Activated B cell treated with CpG ODN at 0.5 μM for 24 hours (primary cell): ENCODE measurements around the gene PLSCR4. TPM values are rescaled to one million over a fixed set of nuclear protein-coding genes. Genes with fewer than 3 reads are reported as not detected.

Source experiments
- ATAC-seq: fragments of 200-7000 bp; cut with Tn5 transposase; one replicate; pipeline ENCODE4 v1.10.0; 2021; ENCODE audit warnings: low read depth, mild to moderate bottlenecking, moderate library complexity
- CTCF ChIA-PET: fragments of 350-600 bp; sonication (Branson Sonifier 250); formaldehyde crosslinking; loops from one replicate; lab custom pipeline; 2021; ENCODE audit warnings: antibody characterized with exemption; lab: Charles Lee
- POLR2A ChIA-PET: fragments of 350-600 bp; sonication (Branson Sonifier 250); formaldehyde crosslinking; loops from one replicate; lab custom pipeline; 2021; ENCODE audit warnings: antibody characterized with exemption; lab: Charles Lee
- DNase-seq: peaks from one replicate; pipeline ENCODE4 v3.0.0; 2022
- H3K27ac Mint-ChIP-seq: one replicate; pipeline ENCODE4 v1.8.0; 2020; ENCODE audit warnings: mixed read lengths
- H3K27me3 Mint-ChIP-seq: one replicate; pipeline ENCODE4 v1.8.0; 2021; ENCODE audit warnings: mixed read lengths
- H3K36me3 Mint-ChIP-seq: one replicate; pipeline ENCODE4 v1.8.0; 2021; ENCODE audit warnings: low read depth, mixed read lengths
- H3K4me1 Mint-ChIP-seq: one replicate; pipeline ENCODE4 v1.8.0; 2021; ENCODE audit warnings: mixed read lengths
- H3K4me3 Mint-ChIP-seq: one replicate; pipeline ENCODE4 v1.8.0; 2020; ENCODE audit warnings: mild to moderate bottlenecking, mixed read lengths
- H3K9me3 Mint-ChIP-seq: one replicate; pipeline ENCODE4 v1.8.0; 2020; ENCODE audit warnings: mixed read lengths
- intact Hi-C: fragments of 100-400 bp; cut with micrococcal nuclease; formaldehyde crosslinking; loops from one replicate; pipeline ENCODE4 v1.15.1; 2024
- total RNA-seq: library from RNA; stranded (reverse); gene quantifications from 2 replicates; pipeline ENCODE4 v1.2.3, GENCODE V29; 2022
- TF ChIP-seq, protein P1 (sequence below): fragments of 200-600 bp; IDR thresholded peaks from one replicate; pipeline ENCODE4 v1.8.0; 2022; ENCODE audit warnings: antibody characterized with exemption, mild to moderate bottlenecking

The PLSCR4 gene
- total RNA-seq, 1 donor from 2014 or later, result not detected

DNA sequence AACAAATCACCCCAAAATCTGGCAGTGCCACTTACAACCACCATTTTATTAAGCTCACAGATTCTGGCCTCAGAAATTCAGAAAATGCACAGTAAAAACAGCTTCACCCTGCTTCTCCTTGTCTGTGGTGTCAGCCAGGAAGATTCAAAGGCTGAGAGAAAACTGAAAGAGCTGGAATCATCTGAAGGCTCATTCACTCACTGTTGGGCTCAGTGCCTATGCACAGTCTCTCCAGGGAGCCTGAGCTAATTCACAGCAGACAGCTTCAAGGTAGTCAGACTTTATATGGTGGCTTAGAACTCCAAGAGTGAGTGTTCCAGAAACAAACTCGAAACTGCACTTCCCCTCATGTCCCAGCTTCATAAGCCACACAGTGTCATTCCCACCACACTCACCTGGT is 73.4 kb downstream of the PLSCR4 start:
- ChIA-PET CTCF (interaction anchor here (1.3 kb wide), 1 partner anchor 12 kb away, joined by 4 read pairs; no protein-coding TSS in a partner anchor), POLR2A (no interaction called here)
- H3K9me3 Mint-ChIP-seq, result no peaks in the 10 kb centered on the region
- H3K4me1 Mint-ChIP-seq, result no peaks in the 10 kb centered on the region
- no peaks in the 10 kb centered on the region for H3K36me3 Mint-ChIP-seq
- H3K27ac Mint-ChIP-seq, result no peak overlapping the region
- H3K4me3 Mint-ChIP-seq, result no peak overlapping the region
- intact Hi-C loops, result no loop called here
- no peak for DNase-seq
- TF ChIP-seq, protein P1, sequence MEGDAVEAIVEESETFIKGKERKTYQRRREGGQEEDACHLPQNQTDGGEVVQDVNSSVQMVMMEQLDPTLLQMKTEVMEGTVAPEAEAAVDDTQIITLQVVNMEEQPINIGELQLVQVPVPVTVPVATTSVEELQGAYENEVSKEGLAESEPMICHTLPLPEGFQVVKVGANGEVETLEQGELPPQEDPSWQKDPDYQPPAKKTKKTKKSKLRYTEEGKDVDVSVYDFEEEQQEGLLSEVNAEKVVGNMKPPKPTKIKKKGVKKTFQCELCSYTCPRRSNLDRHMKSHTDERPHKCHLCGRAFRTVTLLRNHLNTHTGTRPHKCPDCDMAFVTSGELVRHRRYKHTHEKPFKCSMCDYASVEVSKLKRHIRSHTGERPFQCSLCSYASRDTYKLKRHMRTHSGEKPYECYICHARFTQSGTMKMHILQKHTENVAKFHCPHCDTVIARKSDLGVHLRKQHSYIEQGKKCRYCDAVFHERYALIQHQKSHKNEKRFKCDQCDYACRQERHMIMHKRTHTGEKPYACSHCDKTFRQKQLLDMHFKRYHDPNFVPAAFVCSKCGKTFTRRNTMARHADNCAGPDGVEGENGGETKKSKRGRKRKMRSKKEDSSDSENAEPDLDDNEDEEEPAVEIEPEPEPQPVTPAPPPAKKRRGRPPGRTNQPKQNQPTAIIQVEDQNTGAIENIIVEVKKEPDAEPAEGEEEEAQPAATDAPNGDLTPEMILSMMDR, result no peak
- H3K27me3 Mint-ChIP-seq, result peaks cover 6% of the 10 kb centered on the region
- no peak for ATAC-seq

DNA sequence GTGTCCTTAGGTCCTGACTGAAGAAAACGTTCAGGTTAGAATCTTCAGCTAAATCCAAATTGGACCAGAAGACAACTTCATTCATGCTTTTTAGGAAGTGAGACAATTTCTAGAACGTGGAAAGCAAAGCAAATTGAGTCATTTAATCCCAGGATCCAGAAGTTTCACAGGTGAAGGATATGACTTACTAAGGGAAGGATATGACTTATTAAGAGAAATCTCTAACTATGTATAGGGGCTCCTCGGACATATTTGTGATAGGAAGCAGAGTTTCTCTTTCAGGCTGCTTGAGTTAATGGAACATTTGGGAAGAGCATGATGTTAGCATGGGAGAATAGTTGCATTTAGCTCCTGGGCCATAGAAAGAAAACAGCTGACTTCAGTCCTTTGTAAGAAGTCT is 73.8 kb downstream of the PLSCR4 start:
- ChIA-PET POLR2A (no interaction called here), CTCF (interaction anchor here (1.3 kb wide), 1 partner anchor 12 kb away, joined by 4 read pairs; no protein-coding TSS in a partner anchor)
- H3K9me3 Mint-ChIP-seq, result no peaks in the 10 kb centered on the region
- intact Hi-C loops, result no loop called here
- ATAC-seq (no peak), DNase-seq (no peak)
- no peak overlapping the region for H3K4me3 Mint-ChIP-seq
- TF ChIP-seq, protein P1, result no peak
- no peaks in the 10 kb centered on the region for H3K4me1 Mint-ChIP-seq
- H3K27me3 Mint-ChIP-seq, result peaks cover 6% of the 10 kb centered on the region
- H3K36me3 Mint-ChIP-seq, result no peaks in the 10 kb centered on the region
- no peak overlapping the region for H3K27ac Mint-ChIP-seq

DNA sequence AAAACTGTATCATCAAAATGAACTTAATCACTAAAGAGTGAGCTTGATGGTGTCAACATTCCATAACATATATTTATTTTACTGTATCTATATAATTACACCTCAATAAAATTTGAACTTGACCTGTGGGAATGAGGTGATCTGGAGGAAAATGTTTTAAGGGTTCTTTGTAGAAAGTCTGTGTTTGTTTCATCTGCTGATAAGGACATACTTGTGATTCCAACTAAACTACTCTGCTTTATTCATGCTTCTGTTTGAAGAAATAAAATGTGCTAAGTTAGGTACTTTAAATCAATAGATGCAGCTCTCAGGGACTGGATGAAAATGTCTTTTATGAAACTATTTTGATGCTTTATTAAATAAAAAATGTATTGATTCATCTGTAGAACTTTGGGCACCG is 78.3 kb downstream of the PLSCR4 start:
- POLR2A ChIA-PET, result no interaction called here
- H3K27ac Mint-ChIP-seq, result no peak overlapping the region
- DNase-seq (no peak), ATAC-seq (no peak)
- CTCF ChIA-PET, result no interaction called here
- no peak overlapping the region for H3K4me3 Mint-ChIP-seq
- H3K36me3 Mint-ChIP-seq, result no peaks in the 10 kb centered on the region
- no peaks in the 10 kb centered on the region for H3K9me3 Mint-ChIP-seq
- H3K4me1 Mint-ChIP-seq, result no peaks in the 10 kb centered on the region
- intact Hi-C loops, result no loop called here
- H3K27me3 Mint-ChIP-seq, result peaks cover 3% of the 10 kb centered on the region
- TF ChIP-seq, protein P1, result no peak

DNA sequence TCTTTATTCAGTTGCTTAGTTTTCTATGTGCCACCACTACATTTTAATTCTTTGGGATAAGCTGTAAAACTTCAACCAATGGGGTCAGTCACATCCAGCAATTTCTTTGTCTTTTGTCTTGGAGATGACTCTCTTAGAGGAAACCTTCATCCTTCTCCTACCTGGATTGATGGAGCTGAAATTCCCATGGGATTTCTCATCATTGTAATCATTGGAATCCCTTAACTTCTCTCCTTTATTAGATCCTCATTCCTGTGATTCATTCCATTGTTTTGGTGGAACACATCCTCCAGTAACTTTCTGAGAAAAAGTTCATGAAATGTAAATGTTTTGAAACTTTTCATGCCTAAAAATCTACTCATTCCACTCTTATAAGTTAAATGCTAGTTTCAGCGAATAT is 80.3 kb downstream of the PLSCR4 start:
- Mint-ChIP-seq H3K4me3 (no peak overlapping the region), H3K27ac (no peak overlapping the region), H3K9me3 (no peaks in the 10 kb centered on the region), H3K36me3 (no peaks in the 10 kb centered on the region), H3K27me3 (peaks cover 3% of the 10 kb centered on the region), H3K4me1 (no peaks in the 10 kb centered on the region)
- ATAC-seq, result no peak
- CTCF ChIA-PET, result no interaction called here
- intact Hi-C loops, result no loop called here
- TF ChIP-seq, protein P1, result no peak
- DNase-seq, result no peak
- POLR2A ChIA-PET, result no interaction called here

DNA sequence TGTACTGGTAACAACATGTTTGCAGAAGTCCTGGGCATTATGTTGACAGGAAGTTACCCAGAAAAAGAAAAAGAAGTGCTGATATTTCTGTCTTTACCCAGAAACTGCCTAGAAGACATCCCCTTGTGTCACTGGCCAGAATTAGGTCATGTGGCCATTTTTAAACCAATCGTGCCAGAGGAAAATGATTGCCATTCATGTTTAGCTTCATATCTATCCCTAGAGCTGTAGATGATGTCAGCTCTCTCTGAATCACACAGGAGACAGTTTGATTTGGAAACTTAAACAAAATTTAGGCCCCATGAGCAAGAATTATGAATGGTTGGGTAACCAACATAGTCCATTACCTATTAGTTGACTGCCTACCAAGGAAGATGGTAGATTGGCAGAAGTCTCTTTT is 81.0 kb downstream of the PLSCR4 start:
- CTCF ChIA-PET, result no interaction called here
- POLR2A ChIA-PET, result no interaction called here
- ATAC-seq (no peak), DNase-seq (no peak)
- Mint-ChIP-seq H3K27ac (no peak overlapping the region), H3K27me3 (peaks cover 3% of the 10 kb centered on the region), H3K4me1 (no peaks in the 10 kb centered on the region), H3K9me3 (no peaks in the 10 kb centered on the region), H3K4me3 (no peak overlapping the region), H3K36me3 (no peaks in the 10 kb centered on the region)
- TF ChIP-seq, protein P1, result no peak
- intact Hi-C loops, result no loop called here
